DMS53 treated with DMSO at 0.1 percent for 48 hours (cell line): Measurements from ENCODE around the gene HBA1.
"Not testable (repeated sequence)": the region's sequence is repeated elsewhere in the genome, so short reads cannot be mapped to it uniquely, and the experiment has no call there.

Source experiments
- DNase-seq: peaks from one replicate; lab custom pipeline; 2025; ENCODE audit not compliant: unreplicated experiment; lab: John Stamatoyannopoulos, UW

HBA1 gene

GRCh38 chr16:176477-177382 lies at the start of gene HBA1:
HBA1 (plus strand) TSS chr16:176680; CDS start chr16:176717, 37 bp downstream.
- DNase-seq = not testable (repeated sequence)

GRCh38 chr16:129075-129474 lies 47.4 kb upstream of the HBA1 start:
- DNase-seq = no peak

- no peak for DNase-seq
Observed at GRCh38 chr16:130533-131173, 45.8 kb upstream of the HBA1 start.

- DNase-seq = no peak
Observed at GRCh38 chr16:132120-132519, 44.4 kb upstream of the HBA1 start.

- DNase-seq = no peak
Observed at GRCh38 chr16:133716-134115, 42.8 kb upstream of the HBA1 start.

- no peak for DNase-seq
Observed at GRCh38 chr16:138049-138417, 38.4 kb upstream of the HBA1 start.

- DNase-seq = no peak
Observed at GRCh38 chr16:140175-140857, 36.2 kb upstream of the HBA1 start.

- DNase-seq = no peak
Observed at GRCh38 chr16:142405-142967, 34.0 kb upstream of the HBA1 start.

- no peak for DNase-seq
Observed at GRCh38 chr16:143047-143446, 33.4 kb upstream of the HBA1 start.

GRCh38 chr16:143456-143855 lies 33.0 kb upstream of the HBA1 start:
- no peak for DNase-seq

- no peak for DNase-seq
Observed at GRCh38 chr16:144797-145252, 31.7 kb upstream of the HBA1 start.

GRCh38 chr16:146646-147045 lies 29.8 kb upstream of the HBA1 start:
- no peak for DNase-seq

GRCh38 chr16:149024-149660 lies 27.3 kb upstream of the HBA1 start:
- no peak for DNase-seq

GRCh38 chr16:152141-153128 lies 24.0 kb upstream of the HBA1 start, which contains the start of gene HBZ:
HBZ (plus strand) TSS chr16:152644; CDS start chr16:152910, 266 bp downstream.
- no peak for DNase-seq

GRCh38 chr16:153129-153521 lies 23.4 kb upstream of the HBA1 start:
- DNase-seq = not testable (repeated sequence)

- not testable (repeated sequence) for DNase-seq
Observed at GRCh38 chr16:153550-154216, 22.8 kb upstream of the HBA1 start.

- no peak for DNase-seq
Observed at GRCh38 chr16:154217-155030, 22.1 kb upstream of the HBA1 start.

GRCh38 chr16:155031-155398 lies 21.5 kb upstream of the HBA1 start:
- DNase-seq = no peak
